ENCODE measurements around the gene GSTM4. TPM values are rescaled to one million over a fixed set of nuclear protein-coding genes. Genes with fewer than 3 reads are reported as not detected.

The GSTM4 gene
- total RNA-seq, 1 donor from 2014 or later = 42.2 TPM

GRCh38 chr1:109619576-109620400, 36.1 kb upstream of the GSTM4 start, which contains the start of the genes AMPD2 and GNAT2:
AMPD2 (plus strand) TSS chr1:109619837; CDS start chr1:109621176, 1,339 bp downstream.
GNAT2 (minus strand) TSS chr1:109619616; CDS start chr1:109612870, 6,746 bp downstream.
- TF ChIP-seq CTCF (conservative IDR thresholded peaks at IDR 0.05) = no peak
- peaks cover 48% of the 10 kb centered on the region for H3K4me1 Mint-ChIP-seq (ENCODE audit: unreplicated experiment)
- peak within 1 kb of the TSS; percentile 98 for H3K4me3 Mint-ChIP-seq
- no peak for DNase-seq (ENCODE audit: extremely low spot score, unreplicated experiment)
- H3K36me3 Mint-ChIP-seq = no peaks in the 10 kb centered on the region
- no peaks in the 10 kb centered on the region for H3K27me3 Mint-ChIP-seq
- no peaks in the 10 kb centered on the region for H3K9me3 Mint-ChIP-seq
- peak within 1 kb of the TSS; percentile 95 for H3K27ac Mint-ChIP-seq

- TF ChIP-seq CTCF (conservative IDR thresholded peaks at IDR 0.05) = no peak
- Mint-ChIP-seq H3K27ac (peak overlapping the region; percentile 95), H3K36me3 (no peaks in the 10 kb centered on the region), H3K4me1 (ENCODE audit: unreplicated experiment) (peaks cover 50% of the 10 kb centered on the region), H3K27me3 (no peaks in the 10 kb centered on the region), H3K4me3 (peak overlapping the region; percentile 98), H3K9me3 (no peaks in the 10 kb centered on the region)
- no peak for DNase-seq (ENCODE audit: extremely low spot score, unreplicated experiment)
These were observed 35.5 kb upstream of the GSTM4 start for GRCh38 chr1:109620401-109620791.

- Mint-ChIP-seq H3K9me3 (no peaks in the 10 kb centered on the region), H3K36me3 (no peaks in the 10 kb centered on the region), H3K27me3 (no peaks in the 10 kb centered on the region), H3K4me3 (peak overlapping the region; percentile 98), H3K27ac (peak overlapping the region; percentile 95), H3K4me1 (ENCODE audit: unreplicated experiment) (peaks cover 52% of the 10 kb centered on the region)
- no peak for TF ChIP-seq CTCF (conservative IDR thresholded peaks at IDR 0.05)
- peak; percentile 90 for DNase-seq (ENCODE audit: extremely low spot score, unreplicated experiment)
These were observed 35.0 kb upstream of the GSTM4 start for GRCh38 chr1:109620841-109621286.

GRCh38 chr1:109621379-109622136, 34.3 kb upstream of the GSTM4 start:
- H3K27ac Mint-ChIP-seq = peak overlapping the region; percentile 79
- no peaks in the 10 kb centered on the region for H3K27me3 Mint-ChIP-seq
- H3K4me1 Mint-ChIP-seq (ENCODE audit: unreplicated experiment) = peaks cover 47% of the 10 kb centered on the region
- no peak for TF ChIP-seq CTCF (conservative IDR thresholded peaks at IDR 0.05)
- H3K9me3 Mint-ChIP-seq = no peaks in the 10 kb centered on the region
- H3K36me3 Mint-ChIP-seq = no peaks in the 10 kb centered on the region
- peak; percentile 55 for DNase-seq (ENCODE audit: extremely low spot score, unreplicated experiment)
- H3K4me3 Mint-ChIP-seq = peak overlapping the region; percentile 98

GRCh38 chr1:109622137-109622892, 33.6 kb upstream of the GSTM4 start:
- Mint-ChIP-seq H3K9me3 (no peaks in the 10 kb centered on the region), H3K4me3 (peak overlapping the region; percentile 98), H3K27ac (peak overlapping the region; percentile 79), H3K4me1 (ENCODE audit: unreplicated experiment) (peaks cover 39% of the 10 kb centered on the region), H3K36me3 (no peaks in the 10 kb centered on the region), H3K27me3 (no peaks in the 10 kb centered on the region)
- no peak for TF ChIP-seq CTCF (conservative IDR thresholded peaks at IDR 0.05)
- DNase-seq (ENCODE audit: extremely low spot score, unreplicated experiment) = no peak

Data from type B pancreatic cell (in vitro differentiated cells).